ENCODE measurements around the gene SLC30A4.

SLC30A4 gene

GRCh38 chr15:45429941-45430792, 92.4 kb downstream of the SLC30A4 start:
- no peaks in the 10 kb centered on the region for H3K36me3 Mint-ChIP-seq
- H3K4me3 Mint-ChIP-seq: peak overlapping the region; percentile 39
- ATAC-seq (ENCODE audit: low read depth): peak; percentile 94
- H3K27ac Mint-ChIP-seq: no peak overlapping the region
- H3K4me1 Mint-ChIP-seq: no peaks in the 10 kb centered on the region
- DNase-seq (ENCODE audit: low spot score in 2 of 2): peak; percentile 88 to 94
- H3K27me3 Mint-ChIP-seq: no peaks in the 10 kb centered on the region
- no peaks in the 10 kb centered on the region for H3K9me3 Mint-ChIP-seq

Data from memory B cell (primary cell).